GM12878 (cell line): Measurements from ENCODE around the gene SORCS2.

Source experiments
- BHLHE40 ChIP-seq, 2 experiments: fragments of 450-650 bp in 1 of 2; IDR thresholded peaks; 2 replicates each; pipeline ENCODE4 v1.6.1; 2011 to 2017; ENCODE audit warnings: low read depth in 2 of 2, borderline replicate concordance in 1 of 2, improper control_type of control experiment in 1 of 2, low read length in 1 of 2, mild to moderate bottlenecking in 1 of 2
- CBFB ChIP-seq: IDR thresholded peaks from 2 replicates; pipeline ENCODE4 v1.6.1; 2016; ENCODE audit warnings: antibody characterized with exemption, low read depth
- SIX5 ChIP-seq: IDR thresholded peaks from 2 replicates; pipeline ENCODE4 v1.6.1; 2011; ENCODE audit warnings: mild to moderate bottlenecking, low read depth, low read length, moderate library complexity; ENCODE audit not compliant: severe bottlenecking
- SMC3 ChIP-seq: IDR thresholded peaks from 2 replicates; pipeline ENCODE4 v1.6.1; 2011; ENCODE audit warnings: low read length, improper control_type of control experiment, borderline replicate concordance
- ZSCAN29 ChIP-seq: fragments of 450-650 bp; IDR thresholded peaks from 2 replicates; pipeline ENCODE4 v1.6.1; 2017; ENCODE audit warnings: mild to moderate bottlenecking, moderate library complexity
- TF ChIP-seq, protein P1 (sequence below), 3 experiments: IDR thresholded peaks in 2 of 3; conservative IDR thresholded peaks in 1 of 3; 2 replicates each; pipeline ENCODE4 v1.5.1; 2011; ENCODE audit warnings: low read depth in 3 of 3, low read length in 3 of 3, mild to moderate bottlenecking in 3 of 3, control low read depth in 2 of 3, moderate library complexity in 2 of 3, inconsistent platforms in 1 of 3, mixed read lengths in 1 of 3; ENCODE audit not compliant: control insufficient read depth in 2 of 3, insufficient read depth in 1 of 3; ENCODE audit errors: extremely low read depth in 1 of 3
- TF ChIP-seq, protein P2 (sequence below): fragments of 450-650 bp; IDR thresholded peaks from 2 replicates; pipeline ENCODE4 v1.6.1; 2017; ENCODE audit warnings: mild to moderate bottlenecking, low read depth, inconsistent platforms; ENCODE audit not compliant: poor library complexity, severe bottlenecking
- TF ChIP-seq, protein P3 (sequence below): fragments of 450-650 bp; formaldehyde crosslinking; IDR thresholded peaks from 2 replicates; pipeline ENCODE4 v1.5.0; 2022; ENCODE audit warnings: mild to moderate bottlenecking, missing genetic modification characterization
- TF ChIP-seq, protein P4 (sequence below): IDR thresholded peaks from 2 replicates; pipeline ENCODE4 v1.6.1; 2012; ENCODE audit warnings: low read length, inconsistent platforms
- TF ChIP-seq, protein P5 (sequence below): IDR thresholded peaks from 2 replicates; pipeline ENCODE4 v1.6.1; 2012; ENCODE audit warnings: low read depth, low read length, improper control_type of control experiment

DNA sequence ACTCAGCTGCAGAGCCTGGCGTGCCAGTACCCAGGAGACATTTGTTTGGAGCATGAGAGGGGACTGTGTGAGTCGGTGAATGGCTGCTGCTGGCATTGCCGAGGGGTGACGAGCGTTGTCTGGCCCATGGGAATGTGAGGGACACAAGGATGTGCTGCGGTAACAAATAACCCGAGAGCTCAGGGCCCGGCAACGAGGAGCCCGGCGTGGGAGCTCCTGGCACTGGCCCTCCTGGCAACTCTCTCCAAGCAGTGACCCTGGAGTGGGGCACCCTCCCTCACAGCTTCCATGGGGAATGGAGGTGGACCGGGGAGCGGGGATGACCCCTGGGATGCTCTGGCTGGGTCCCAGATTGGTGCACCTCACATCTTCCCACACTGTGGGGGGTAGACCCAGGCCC, 44.0 kb upstream of the SORCS2 start:
- TF ChIP-seq ZSCAN29 (no peak), SIX5 (no peak), CBFB (no peak), SMC3 (no peak), BHLHE40 (IDR thresholded peaks at IDR 0.05; ENCODE audit: borderline replicate concordance in 1 of 2, low read depth in 2 of 2, low read length in 1 of 2) (no peak)
- TF ChIP-seq, protein P1, sequence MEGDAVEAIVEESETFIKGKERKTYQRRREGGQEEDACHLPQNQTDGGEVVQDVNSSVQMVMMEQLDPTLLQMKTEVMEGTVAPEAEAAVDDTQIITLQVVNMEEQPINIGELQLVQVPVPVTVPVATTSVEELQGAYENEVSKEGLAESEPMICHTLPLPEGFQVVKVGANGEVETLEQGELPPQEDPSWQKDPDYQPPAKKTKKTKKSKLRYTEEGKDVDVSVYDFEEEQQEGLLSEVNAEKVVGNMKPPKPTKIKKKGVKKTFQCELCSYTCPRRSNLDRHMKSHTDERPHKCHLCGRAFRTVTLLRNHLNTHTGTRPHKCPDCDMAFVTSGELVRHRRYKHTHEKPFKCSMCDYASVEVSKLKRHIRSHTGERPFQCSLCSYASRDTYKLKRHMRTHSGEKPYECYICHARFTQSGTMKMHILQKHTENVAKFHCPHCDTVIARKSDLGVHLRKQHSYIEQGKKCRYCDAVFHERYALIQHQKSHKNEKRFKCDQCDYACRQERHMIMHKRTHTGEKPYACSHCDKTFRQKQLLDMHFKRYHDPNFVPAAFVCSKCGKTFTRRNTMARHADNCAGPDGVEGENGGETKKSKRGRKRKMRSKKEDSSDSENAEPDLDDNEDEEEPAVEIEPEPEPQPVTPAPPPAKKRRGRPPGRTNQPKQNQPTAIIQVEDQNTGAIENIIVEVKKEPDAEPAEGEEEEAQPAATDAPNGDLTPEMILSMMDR (IDR thresholded peaks at IDR 0.05 in 2 of 3, conservative IDR thresholded peaks at IDR 0.05 in 1 of 3; ENCODE audit: control insufficient read depth in 2 of 3, extremely low read depth in 1 of 3, insufficient read depth in 1 of 3, low read depth in 3 of 3, low read length in 3 of 3), result no peak
- TF ChIP-seq, protein P2, sequence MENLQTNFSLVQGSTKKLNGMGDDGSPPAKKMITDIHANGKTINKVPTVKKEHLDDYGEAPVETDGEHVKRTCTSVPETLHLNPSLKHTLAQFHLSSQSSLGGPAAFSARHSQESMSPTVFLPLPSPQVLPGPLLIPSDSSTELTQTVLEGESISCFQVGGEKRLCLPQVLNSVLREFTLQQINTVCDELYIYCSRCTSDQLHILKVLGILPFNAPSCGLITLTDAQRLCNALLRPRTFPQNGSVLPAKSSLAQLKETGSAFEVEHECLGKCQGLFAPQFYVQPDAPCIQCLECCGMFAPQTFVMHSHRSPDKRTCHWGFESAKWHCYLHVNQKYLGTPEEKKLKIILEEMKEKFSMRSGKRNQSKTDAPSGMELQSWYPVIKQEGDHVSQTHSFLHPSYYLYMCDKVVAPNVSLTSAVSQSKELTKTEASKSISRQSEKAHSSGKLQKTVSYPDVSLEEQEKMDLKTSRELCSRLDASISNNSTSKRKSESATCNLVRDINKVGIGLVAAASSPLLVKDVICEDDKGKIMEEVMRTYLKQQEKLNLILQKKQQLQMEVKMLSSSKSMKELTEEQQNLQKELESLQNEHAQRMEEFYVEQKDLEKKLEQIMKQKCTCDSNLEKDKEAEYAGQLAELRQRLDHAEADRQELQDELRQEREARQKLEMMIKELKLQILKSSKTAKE, result no peak
- TF ChIP-seq, protein P3, sequence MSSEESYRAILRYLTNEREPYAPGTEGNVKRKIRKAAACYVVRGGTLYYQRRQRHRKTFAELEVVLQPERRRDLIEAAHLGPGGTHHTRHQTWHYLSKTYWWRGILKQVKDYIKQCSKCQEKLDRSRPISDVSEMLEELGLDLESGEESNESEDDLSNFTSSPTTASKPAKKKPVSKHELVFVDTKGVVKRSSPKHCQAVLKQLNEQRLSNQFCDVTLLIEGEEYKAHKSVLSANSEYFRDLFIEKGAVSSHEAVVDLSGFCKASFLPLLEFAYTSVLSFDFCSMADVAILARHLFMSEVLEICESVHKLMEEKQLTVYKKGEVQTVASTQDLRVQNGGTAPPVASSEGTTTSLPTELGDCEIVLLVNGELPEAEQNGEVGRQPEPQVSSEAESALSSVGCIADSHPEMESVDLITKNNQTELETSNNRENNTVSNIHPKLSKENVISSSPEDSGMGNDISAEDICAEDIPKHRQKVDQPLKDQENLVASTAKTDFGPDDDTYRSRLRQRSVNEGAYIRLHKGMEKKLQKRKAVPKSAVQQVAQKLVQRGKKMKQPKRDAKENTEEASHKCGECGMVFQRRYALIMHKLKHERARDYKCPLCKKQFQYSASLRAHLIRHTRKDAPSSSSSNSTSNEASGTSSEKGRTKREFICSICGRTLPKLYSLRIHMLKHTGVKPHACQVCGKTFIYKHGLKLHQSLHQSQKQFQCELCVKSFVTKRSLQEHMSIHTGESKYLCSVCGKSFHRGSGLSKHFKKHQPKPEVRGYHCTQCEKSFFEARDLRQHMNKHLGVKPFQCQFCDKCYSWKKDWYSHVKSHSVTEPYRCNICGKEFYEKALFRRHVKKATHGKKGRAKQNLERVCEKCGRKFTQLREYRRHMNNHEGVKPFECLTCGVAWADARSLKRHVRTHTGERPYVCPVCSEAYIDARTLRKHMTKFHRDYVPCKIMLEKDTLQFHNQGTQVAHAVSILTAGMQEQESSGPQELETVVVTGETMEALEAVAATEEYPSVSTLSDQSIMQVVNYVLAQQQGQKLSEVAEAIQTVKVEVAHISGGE (CRISPR knock-in tag), result no peak
- TF ChIP-seq, protein P4, sequence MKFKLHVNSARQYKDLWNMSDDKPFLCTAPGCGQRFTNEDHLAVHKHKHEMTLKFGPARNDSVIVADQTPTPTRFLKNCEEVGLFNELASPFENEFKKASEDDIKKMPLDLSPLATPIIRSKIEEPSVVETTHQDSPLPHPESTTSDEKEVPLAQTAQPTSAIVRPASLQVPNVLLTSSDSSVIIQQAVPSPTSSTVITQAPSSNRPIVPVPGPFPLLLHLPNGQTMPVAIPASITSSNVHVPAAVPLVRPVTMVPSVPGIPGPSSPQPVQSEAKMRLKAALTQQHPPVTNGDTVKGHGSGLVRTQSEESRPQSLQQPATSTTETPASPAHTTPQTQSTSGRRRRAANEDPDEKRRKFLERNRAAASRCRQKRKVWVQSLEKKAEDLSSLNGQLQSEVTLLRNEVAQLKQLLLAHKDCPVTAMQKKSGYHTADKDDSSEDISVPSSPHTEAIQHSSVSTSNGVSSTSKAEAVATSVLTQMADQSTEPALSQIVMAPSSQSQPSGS, result no peak
- TF ChIP-seq, protein P5, sequence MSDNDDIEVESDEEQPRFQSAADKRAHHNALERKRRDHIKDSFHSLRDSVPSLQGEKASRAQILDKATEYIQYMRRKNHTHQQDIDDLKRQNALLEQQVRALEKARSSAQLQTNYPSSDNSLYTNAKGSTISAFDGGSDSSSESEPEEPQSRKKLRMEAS, result no peak
